ENCODE data around the gene PTGDR. TPM values are rescaled to one million over a fixed set of nuclear protein-coding genes. Genes with fewer than 3 reads are reported as not detected.

Gene PTGDR
- total RNA-seq, 1 experiment from 2014 or later: not detected

GRCh38 chr14:52244997-52245396, 22.5 kb upstream of the PTGDR start:
- intact Hi-C loops (cut with micrococcal nuclease; ENCODE audit: unreplicated experiment): no loop called here
- no peak overlapping the region for H3K4me3 ChIP-seq
- no peaks in the 10 kb centered on the region for H4K20me1 ChIP-seq (ENCODE audit: insufficient read depth)
- no peaks in the 10 kb centered on the region for H3K4me1 ChIP-seq (replicated peaks; ENCODE audit: insufficient read depth)
- H3K9me2 ChIP-seq (ENCODE audit: insufficient read depth): no peaks in the 10 kb centered on the region; the same call in 1 of the 2 replicates
- no TSS peak for BruUV-seq (replicated peaks)
- ChIA-PET POLR2A (ENCODE audit: unreplicated experiment) (no interaction called here), CTCF (no interaction called here)
- no peaks in the 10 kb centered on the region for H3K9me3 ChIP-seq (ENCODE audit: insufficient read depth, low read depth)
- TF ChIP-seq, protein P1, sequence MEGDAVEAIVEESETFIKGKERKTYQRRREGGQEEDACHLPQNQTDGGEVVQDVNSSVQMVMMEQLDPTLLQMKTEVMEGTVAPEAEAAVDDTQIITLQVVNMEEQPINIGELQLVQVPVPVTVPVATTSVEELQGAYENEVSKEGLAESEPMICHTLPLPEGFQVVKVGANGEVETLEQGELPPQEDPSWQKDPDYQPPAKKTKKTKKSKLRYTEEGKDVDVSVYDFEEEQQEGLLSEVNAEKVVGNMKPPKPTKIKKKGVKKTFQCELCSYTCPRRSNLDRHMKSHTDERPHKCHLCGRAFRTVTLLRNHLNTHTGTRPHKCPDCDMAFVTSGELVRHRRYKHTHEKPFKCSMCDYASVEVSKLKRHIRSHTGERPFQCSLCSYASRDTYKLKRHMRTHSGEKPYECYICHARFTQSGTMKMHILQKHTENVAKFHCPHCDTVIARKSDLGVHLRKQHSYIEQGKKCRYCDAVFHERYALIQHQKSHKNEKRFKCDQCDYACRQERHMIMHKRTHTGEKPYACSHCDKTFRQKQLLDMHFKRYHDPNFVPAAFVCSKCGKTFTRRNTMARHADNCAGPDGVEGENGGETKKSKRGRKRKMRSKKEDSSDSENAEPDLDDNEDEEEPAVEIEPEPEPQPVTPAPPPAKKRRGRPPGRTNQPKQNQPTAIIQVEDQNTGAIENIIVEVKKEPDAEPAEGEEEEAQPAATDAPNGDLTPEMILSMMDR (conservative IDR thresholded peaks at IDR 0.05): no peak
- TF ChIP-seq EZH2 (IDR thresholded peaks at IDR 0.05; ENCODE audit: low read depth): no peak
- H3K36me3 ChIP-seq (ENCODE audit: low read depth): no peaks in the 10 kb centered on the region
- H3K27ac ChIP-seq: no peak overlapping the region
- H3K4me2 ChIP-seq: no peak overlapping the region
- DNase-seq: no peak
- H3F3A ChIP-seq (ENCODE audit: insufficient read depth, low read depth): no peaks in the 10 kb centered on the region
- H3K79me2 ChIP-seq (ENCODE audit: low read depth): no peaks in the 10 kb centered on the region
- H2AFZ ChIP-seq: no peak overlapping the region
- H3K27me3 ChIP-seq (ENCODE audit: insufficient read depth, low read depth): peaks cover 3% of the 10 kb centered on the region; the same call in 1 of the 2 replicates

DNA sequence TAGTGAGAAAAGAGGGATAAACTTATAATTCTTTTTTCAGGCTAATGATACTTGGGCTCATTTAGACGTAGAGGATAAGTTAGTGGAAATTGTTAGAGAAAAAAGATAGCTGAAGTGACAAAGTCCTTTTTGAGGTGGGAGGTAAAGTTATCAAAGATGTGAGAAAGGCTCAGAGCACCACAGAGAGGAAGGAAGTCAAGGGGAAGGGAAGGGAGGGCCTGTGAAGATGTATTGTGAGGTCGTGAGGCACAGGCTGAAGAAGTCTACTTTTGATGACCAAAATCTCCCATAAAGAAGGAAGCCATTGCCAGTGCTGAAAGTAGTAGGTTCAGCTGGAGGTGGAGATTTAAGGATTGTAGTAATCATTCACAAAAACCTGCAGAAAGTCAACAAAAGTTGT, 19.4 kb upstream of the PTGDR start:
- no peak overlapping the region for H3K4me3 ChIP-seq
- no peaks in the 10 kb centered on the region for H3F3A ChIP-seq (ENCODE audit: insufficient read depth, low read depth)
- ChIA-PET POLR2A (ENCODE audit: unreplicated experiment) (interaction anchor here (0.7 kb wide), 1 partner anchor 30 kb away, joined by 3 read pairs; no protein-coding TSS in a partner anchor), CTCF (no interaction called here)
- H3K79me2 ChIP-seq (ENCODE audit: low read depth): no peaks in the 10 kb centered on the region
- intact Hi-C loops (cut with micrococcal nuclease; ENCODE audit: unreplicated experiment): no loop called here
- BruUV-seq (replicated peaks): no TSS peak
- peaks cover 3% of the 10 kb centered on the region; the same call in 1 of the 2 replicates for H3K27me3 ChIP-seq (ENCODE audit: insufficient read depth, low read depth)
- no peaks in the 10 kb centered on the region for H3K4me1 ChIP-seq (replicated peaks; ENCODE audit: insufficient read depth)
- no peaks in the 10 kb centered on the region for H4K20me1 ChIP-seq (ENCODE audit: insufficient read depth)
- no peak overlapping the region for H3K27ac ChIP-seq
- TF ChIP-seq EZH2 (IDR thresholded peaks at IDR 0.05; ENCODE audit: low read depth): no peak
- TF ChIP-seq, protein P1 (conservative IDR thresholded peaks at IDR 0.05): no peak
- H3K9me2 ChIP-seq (ENCODE audit: insufficient read depth): no peaks in the 10 kb centered on the region; the same call in none of the 2 replicates
- DNase-seq: no peak
- no peaks in the 10 kb centered on the region for H3K36me3 ChIP-seq (ENCODE audit: low read depth)
- H3K4me2 ChIP-seq: no peak overlapping the region
- no peak overlapping the region for H2AFZ ChIP-seq
- H3K9me3 ChIP-seq (ENCODE audit: insufficient read depth, low read depth): no peaks in the 10 kb centered on the region

DNA sequence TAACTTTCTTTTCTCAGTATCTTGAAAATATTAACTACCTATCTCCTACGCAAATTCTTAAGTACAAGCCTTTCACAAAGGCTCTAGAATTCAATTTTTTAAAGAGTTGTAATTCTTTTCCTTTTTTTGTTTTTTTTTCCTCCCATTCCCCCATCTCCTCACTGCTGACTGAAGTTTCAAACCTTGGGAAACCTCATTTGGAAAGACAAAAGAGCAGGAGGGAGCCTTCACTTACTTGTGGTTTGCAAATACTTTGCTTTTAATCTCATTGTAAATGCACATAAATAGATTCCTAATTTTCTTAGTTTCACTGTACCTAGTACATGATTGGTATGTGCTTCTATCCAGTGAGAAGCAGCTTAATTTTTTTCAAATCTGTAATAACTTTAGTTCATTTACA, 15.8 kb upstream of the PTGDR start:
- ChIA-PET POLR2A (ENCODE audit: unreplicated experiment) (no interaction called here), CTCF (no interaction called here)
- Histone ChIP-seq H3F3A (ENCODE audit: insufficient read depth, low read depth) (no peaks in the 10 kb centered on the region), H3K79me2 (ENCODE audit: low read depth) (no peaks in the 10 kb centered on the region), H4K20me1 (ENCODE audit: insufficient read depth) (no peaks in the 10 kb centered on the region), H3K27ac (no peak overlapping the region), H3K4me3 (no peak overlapping the region), H3K27me3 (ENCODE audit: insufficient read depth, low read depth) (no peaks in the 10 kb centered on the region), H3K9me2 (ENCODE audit: insufficient read depth) (no peaks in the 10 kb centered on the region; the same call in none of the 2 replicates), H3K4me2 (no peak overlapping the region), H2AFZ (no peak overlapping the region), H3K4me1 (replicated peaks; ENCODE audit: insufficient read depth) (no peaks in the 10 kb centered on the region), H3K36me3 (ENCODE audit: low read depth) (no peaks in the 10 kb centered on the region), H3K9me3 (ENCODE audit: insufficient read depth, low read depth) (no peaks in the 10 kb centered on the region)
- no TSS peak for BruUV-seq (replicated peaks)
- TF ChIP-seq, protein P1 (conservative IDR thresholded peaks at IDR 0.05): no peak
- TF ChIP-seq EZH2 (IDR thresholded peaks at IDR 0.05; ENCODE audit: low read depth): no peak
- intact Hi-C loops (cut with micrococcal nuclease; ENCODE audit: unreplicated experiment): no loop called here
- no peak for DNase-seq

Measured in PC-9 (cell line).